WTC11 (cell line): ENCODE results near the gene NUDT16.
A peak's percentile ranks its signal among the peaks of the same experiment; 100 is the strongest.

Experiments used
- CTCF ChIP-seq: fragments of 200-600 bp; IDR thresholded peaks from 2 replicates; pipeline ENCODE4 v1.8.0; 2022; ENCODE audit warnings: antibody characterized with exemption
- ELF4 ChIP-seq: sonication (generic); formaldehyde crosslinking; IDR thresholded peaks from 2 replicates; pipeline ENCODE4 v1.8.1; 2022; ENCODE audit warnings: low read depth, mild to moderate bottlenecking, moderate library complexity, missing genetic modification reagents
- ZNF138 ChIP-seq: sonication (generic); formaldehyde crosslinking; conservative IDR thresholded peaks from 2 replicates; pipeline ENCODE4 v1.8.1; 2022; ENCODE audit warnings: mild to moderate bottlenecking, moderate library complexity, missing genetic modification reagents

- TF ChIP-seq CTCF (no peak), ZNF138 (CRISPR knock-in tag) (no peak; the same call in 1 of the 2 replicates), ELF4 (0 out of 2 replicates have a peak, but pooled peaks have one; percentile 85)
Measured at GRCh38 chr3:131361464-131362421, 19.8 kb upstream of the NUDT16 start.
